SJCRH30 (cell line): ENCODE measurements around the gene GPR107. TPM values are rescaled to one million over a fixed set of nuclear protein-coding genes. Genes with fewer than 3 reads are reported as not detected.

Source experiments
- DNase-seq, 2 experiments: peaks; one replicate each; pipeline ENCODE4 v3.0.0-alpha.2; 2015 to 2020
- H3K27ac ChIP-seq: fragments of 250-450 bp; sonication (Bioruptor Pico); 2 replicates; pipeline ENCODE4 v1.5.1; 2020; ENCODE audit warnings: mild to moderate bottlenecking, moderate library complexity
- H3K27me3 ChIP-seq: fragments of 250-450 bp; sonication (Bioruptor Pico); 2 replicates; pipeline ENCODE4 v1.5.1; 2020; ENCODE audit warnings: mild to moderate bottlenecking, moderate library complexity
- H3K36me3 ChIP-seq: fragments of 250-450 bp; sonication (Bioruptor Pico); 2 replicates; pipeline ENCODE4 v1.5.1; 2020; ENCODE audit warnings: mild to moderate bottlenecking, moderate library complexity
- H3K4me1 ChIP-seq: fragments of 250-450 bp; sonication (Bioruptor Pico); 2 replicates; pipeline ENCODE4 v1.5.1; 2020; ENCODE audit warnings: mild to moderate bottlenecking, moderate library complexity
- H3K4me3 ChIP-seq: fragments of 250-450 bp; sonication (Bioruptor Pico); 2 replicates; pipeline ENCODE4 v1.5.1; 2020; ENCODE audit warnings: mild to moderate bottlenecking, moderate library complexity
- H3K9me3 ChIP-seq: fragments of 250-450 bp; sonication (Bioruptor Pico); replicated peaks from 2 replicates; pipeline ENCODE4 v1.5.1; 2020; ENCODE audit warnings: mild to moderate bottlenecking, moderate library complexity
- total RNA-seq: library from RNA; depleted of rRNA; stranded (reverse); fragments of >200 nt; shearing (Covaris generic); gene quantifications from 2 replicates; pipeline ENCODE4 v1.2.3, GENCODE V29; 2014

GPR107 gene
- total RNA-seq, 1 experiment from 2014 or later: 35.2 TPM

DNA sequence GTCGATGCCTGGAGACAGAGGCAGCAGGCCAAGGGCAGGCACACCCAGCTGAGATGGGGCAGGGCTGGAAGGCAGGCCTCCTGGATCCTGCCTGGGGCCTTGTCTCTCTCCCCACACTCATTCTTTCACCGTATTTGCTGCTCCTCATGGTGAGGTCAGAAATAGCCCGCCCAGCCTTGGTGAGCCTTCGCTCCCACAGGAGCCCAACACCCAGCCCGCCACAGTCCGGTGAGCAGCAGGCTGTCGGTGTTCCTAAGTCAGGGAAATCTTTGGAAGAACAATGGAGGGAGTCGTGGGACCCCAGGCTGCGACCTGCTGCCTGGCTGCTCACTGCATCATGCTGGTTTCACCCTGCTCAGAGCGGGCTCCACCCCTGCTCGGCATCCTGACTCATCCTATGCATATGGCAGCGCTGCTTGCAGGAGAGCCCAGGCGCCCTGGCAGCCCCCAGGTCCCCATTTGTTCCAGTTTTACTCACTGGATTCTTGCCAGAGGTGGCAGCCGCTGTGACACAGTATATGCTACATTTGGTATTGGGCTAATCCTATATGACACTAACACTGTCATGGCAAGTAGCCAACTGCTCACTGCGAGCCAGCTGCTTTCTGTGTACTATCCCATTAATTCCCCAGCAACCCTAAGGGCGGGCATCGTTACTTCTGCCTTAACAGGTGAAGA lies 65.3 kb downstream of the GPR107 start:
- Histone ChIP-seq H3K4me3 (peak overlapping the region; percentile 8; the same call in 1 of the 2 replicates), H3K4me1 (peaks cover 53% of the 10 kb centered on the region), H3K9me3 (no peaks in the 10 kb centered on the region), H3K27ac (peak overlapping the region; percentile 93), H3K36me3 (no peaks in the 10 kb centered on the region), H3K27me3 (no peaks in the 10 kb centered on the region)
- peak; percentile 100 for DNase-seq

DNA sequence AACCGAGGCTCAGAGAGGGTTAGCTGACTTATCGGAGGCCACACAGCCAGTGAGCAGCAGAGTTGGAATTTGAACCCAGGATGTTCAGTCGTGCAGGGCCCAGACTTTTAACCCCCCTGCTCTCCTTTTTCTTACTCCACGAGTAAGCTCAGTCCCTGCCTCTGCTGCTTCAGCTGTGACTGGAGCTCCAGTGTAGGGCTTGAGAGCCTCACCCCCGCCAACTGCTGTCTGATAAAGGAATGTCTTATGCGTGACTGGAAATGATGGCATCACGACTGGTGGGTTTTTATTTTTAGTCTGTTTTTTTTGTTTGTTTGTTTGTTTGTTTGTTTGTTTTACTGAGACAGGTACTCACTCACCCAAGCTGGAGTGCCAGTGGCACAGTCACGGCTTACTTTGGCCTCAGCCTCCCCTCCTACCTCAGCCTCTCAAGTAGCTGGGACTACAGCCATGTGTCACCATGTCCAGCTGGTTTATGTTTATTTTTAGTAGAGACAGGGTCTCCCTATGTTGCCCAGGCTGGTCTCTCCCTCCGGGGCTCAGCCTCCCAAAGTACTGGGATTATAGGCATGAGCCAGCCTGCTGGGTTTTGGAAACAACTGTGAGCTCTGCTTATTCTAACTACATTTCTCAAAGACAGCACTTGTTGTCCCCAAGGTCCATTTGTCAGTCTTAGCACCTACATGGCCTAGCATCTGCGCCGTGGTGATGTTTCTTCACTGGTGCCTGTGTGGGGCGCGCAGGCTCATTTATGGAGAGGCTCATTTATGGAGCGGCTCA lies 66.0 kb downstream of the GPR107 start:
- Histone ChIP-seq H3K27ac (peak overlapping the region; percentile 93), H3K4me1 (peaks cover 53% of the 10 kb centered on the region), H3K9me3 (no peaks in the 10 kb centered on the region), H3K27me3 (no peaks in the 10 kb centered on the region), H3K36me3 (no peaks in the 10 kb centered on the region), H3K4me3 (no peak overlapping the region)
- peak; percentile 73 to 87 for DNase-seq

DNA sequence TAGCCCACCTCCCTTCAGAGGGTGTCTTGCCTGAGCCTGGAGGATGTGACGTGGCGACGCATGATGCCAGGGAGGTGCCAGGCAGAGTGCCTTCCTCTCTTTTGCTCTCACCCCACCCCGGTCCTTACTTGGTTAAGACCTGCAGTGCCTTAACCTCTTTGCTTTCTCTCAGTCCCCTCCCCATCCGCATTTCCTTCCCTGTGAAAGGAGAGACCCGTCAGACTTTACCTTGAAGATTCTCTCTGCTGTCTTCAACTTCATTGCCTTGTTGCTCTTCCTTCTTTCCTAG lies 66.5 kb downstream of the GPR107 start:
- peak overlapping the region; percentile 93 for H3K27ac ChIP-seq

DNA sequence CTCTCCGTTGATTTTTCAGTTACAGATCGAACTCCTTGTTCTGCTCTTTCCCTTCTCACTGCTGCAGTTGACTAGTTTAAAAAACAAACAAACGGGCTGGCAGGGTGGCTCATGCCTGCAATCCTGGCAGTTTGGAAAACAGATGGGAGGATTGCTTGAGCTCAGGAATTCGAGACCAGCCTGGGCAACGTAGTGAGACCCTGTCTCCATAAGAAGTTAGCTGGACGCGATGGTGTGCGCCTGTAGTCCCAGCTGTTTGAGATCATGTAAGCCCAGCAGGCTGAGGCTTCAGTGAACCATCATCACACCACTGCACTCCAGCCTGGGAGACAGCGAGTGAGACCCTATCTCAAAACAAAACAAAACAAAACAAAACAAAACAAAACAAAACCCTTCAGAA lies 67.1 kb downstream of the GPR107 start:
- no peaks in the 10 kb centered on the region; the same call in 1 of the 2 replicates for H3K36me3 ChIP-seq
- H3K27me3 ChIP-seq: no peaks in the 10 kb centered on the region
- DNase-seq: no peak
- H3K4me1 ChIP-seq: peaks cover 53% of the 10 kb centered on the region
- no peak overlapping the region for H3K27ac ChIP-seq
- H3K4me3 ChIP-seq: no peak overlapping the region
- H3K9me3 ChIP-seq: no peaks in the 10 kb centered on the region

More for the DNA sequence above, 66.5 kb downstream of the GPR107 start:
- no peak for DNase-seq
- Histone ChIP-seq H3K36me3 (no peaks in the 10 kb centered on the region), H3K4me3 (no peak overlapping the region), H3K9me3 (no peaks in the 10 kb centered on the region), H3K27me3 (no peaks in the 10 kb centered on the region), H3K4me1 (peaks cover 53% of the 10 kb centered on the region)

DNA sequence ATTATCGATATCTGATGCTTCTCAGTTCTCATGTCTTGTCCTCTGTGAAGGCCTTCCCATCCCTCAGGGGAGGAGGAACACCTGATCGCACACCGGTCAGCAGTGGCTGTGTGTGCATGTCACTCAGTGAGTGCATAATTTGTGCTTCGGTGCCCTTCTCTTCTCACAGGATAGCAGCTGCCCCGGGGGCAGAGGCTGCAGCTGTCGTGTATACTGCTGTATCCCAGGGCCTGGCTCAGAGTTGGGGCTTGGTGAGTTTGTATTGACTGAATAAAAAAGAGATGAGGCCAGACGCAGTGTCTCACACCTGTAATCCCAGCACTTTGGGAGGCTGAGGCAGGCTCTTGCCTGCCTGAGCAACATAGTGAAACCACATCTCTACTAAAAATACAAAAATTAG lies 68.8 kb downstream of the GPR107 start:
- H3K27ac ChIP-seq: peak overlapping the region; percentile 26
- DNase-seq: peak; percentile 92 to 95

DNA sequence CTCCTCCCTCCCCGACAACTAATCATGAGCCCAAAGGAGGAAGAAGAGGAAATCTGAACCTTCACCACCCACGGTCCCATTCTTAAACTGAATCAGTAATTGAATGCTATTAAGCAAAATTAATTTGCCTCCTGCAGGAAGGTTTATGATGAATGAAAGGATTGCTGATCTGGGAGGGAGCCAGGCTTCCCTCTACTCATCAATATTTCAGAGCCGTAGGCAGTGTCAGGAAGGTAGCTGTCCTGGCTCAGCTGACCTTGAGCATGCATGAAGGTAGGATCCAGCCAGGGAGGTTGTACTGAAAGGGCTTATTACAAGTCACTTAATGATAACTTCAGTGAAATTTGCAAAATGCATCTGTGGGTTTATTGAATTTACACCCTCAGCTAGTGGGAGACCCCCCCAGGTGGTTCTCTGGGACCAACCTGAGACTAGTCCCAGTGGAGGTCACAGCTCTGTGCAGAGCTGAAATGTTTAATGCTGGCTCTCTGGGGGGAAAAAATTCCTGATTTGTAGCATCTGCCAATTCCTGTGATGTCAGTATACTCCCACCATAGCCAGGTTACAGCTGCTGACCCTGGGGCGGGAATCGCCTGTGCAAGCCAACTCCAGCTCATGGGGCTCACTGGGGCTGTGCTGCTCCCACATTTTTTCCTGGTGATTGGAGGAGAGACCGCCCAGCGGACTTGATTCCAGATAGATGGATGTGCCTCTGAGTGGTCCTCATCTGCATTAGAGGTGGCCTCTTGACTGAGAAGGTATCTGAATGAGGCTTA lies 70.6 kb downstream of the GPR107 start:
- H3K9me3 ChIP-seq: no peaks in the 10 kb centered on the region
- no peak overlapping the region for H3K4me3 ChIP-seq
- no peak overlapping the region for H3K27ac ChIP-seq
- H3K36me3 ChIP-seq: peaks cover 5% of the 10 kb centered on the region; the same call in 1 of the 2 replicates
- H3K4me1 ChIP-seq: peaks cover 49% of the 10 kb centered on the region
- no peaks in the 10 kb centered on the region for H3K27me3 ChIP-seq
- no peak for DNase-seq

More for the DNA sequence above, 68.8 kb downstream of the GPR107 start:
- Histone ChIP-seq H3K27me3 (no peaks in the 10 kb centered on the region), H3K36me3 (peaks cover 5% of the 10 kb centered on the region; the same call in 1 of the 2 replicates), H3K4me1 (peaks cover 46% of the 10 kb centered on the region), H3K4me3 (no peak overlapping the region), H3K9me3 (no peaks in the 10 kb centered on the region)

DNA sequence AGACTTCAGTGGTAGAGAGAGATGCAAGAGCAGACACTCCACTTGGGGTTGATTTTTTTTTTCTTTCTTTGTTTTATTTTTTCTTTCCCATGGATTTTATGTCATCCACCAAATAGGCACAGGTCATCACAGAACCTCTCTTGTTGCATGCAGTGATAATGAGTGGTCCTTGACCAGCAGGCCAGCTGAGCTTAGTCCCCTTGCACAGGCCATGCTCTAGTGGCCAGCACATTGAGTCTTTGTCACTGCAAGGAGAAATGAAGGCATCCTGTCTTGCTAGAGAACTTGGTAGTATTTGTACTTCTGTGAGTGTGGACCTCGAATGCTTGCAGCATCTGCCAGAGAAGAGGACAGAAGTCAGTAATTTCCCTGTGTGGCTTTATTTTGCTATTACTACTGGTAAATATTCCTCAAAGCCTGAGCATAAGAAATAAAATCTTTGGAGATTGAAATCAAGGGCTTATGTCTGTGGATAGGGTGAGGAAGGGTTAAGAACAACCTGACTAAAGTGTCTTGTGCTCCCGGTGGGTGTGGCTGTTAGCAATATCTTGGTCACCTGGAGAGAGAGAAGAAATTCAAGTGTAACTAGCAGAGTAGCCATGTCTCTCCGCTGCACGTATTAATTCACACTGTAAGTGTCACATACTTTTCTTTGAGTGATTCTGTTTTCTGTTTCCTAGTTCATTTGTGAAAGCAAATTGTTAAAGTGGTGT lies 73.2 kb downstream of the GPR107 start:
- Histone ChIP-seq H3K4me1 (peaks cover 45% of the 10 kb centered on the region), H3K27ac (no peak overlapping the region), H3K36me3 (peaks cover 11% of the 10 kb centered on the region), H3K9me3 (no peaks in the 10 kb centered on the region), H3K27me3 (no peaks in the 10 kb centered on the region), H3K4me3 (no peak overlapping the region)
- DNase-seq: no peak

DNA sequence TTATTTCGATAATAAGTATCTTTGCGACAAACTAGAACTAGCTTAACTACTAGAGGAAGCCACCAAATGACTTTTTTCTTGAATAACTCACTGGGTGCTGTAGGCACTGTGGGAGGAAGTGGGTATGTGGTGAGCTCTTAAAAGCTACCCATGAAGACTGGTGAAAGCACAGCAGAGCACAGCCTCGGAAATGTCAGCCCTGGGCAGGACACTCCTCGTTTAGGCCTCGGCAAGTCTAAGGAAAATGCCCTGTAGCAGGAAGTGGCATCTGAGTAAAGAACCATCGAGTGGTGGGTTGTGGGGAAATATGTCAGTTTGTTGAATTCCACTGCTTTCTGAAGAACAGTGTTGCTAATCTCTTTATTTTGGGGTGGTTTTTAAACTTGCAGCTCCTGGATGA lies 74.5 kb downstream of the GPR107 start:
- Histone ChIP-seq H3K9me3 (no peaks in the 10 kb centered on the region), H3K36me3 (peaks cover 11% of the 10 kb centered on the region), H3K4me1 (peaks cover 33% of the 10 kb centered on the region), H3K4me3 (no peak overlapping the region), H3K27me3 (no peaks in the 10 kb centered on the region), H3K27ac (peak overlapping the region; percentile 76)
- DNase-seq: no peak

DNA sequence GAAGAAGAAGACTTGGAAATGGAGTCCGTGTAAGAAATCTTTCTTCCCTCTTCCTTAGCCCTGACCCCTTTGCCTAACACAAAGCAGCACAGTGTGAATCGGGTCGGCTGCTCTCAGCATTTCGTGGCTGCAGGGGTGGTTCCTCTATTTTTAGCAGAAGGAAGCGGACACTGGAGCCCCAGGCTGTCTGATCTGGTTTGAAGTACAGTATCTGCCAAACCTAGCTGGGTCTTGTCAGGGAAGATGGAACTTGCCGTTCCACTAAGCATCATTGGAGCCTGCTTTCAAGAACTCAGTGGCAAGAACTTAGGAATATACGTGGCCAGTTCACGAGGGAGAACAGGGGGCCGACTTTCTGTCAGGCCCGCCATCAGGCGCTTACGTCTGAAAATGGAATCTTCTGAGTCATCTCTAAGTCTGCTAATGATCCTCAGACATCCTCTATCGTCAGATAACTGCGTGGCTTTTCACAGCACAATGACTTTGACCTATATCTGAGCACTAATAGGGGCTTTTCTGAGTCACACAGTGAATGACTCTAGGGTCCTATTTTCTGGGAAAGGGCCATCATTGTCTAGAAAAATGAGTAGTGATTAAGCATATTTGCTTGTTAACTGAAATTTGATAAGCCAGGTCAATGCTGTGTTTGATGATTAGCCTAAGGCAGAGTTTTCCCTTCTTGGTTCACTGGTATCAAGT lies 75.2 kb downstream of the GPR107 start:
- Histone ChIP-seq H3K4me3 (no peak overlapping the region), H3K4me1 (peaks cover 33% of the 10 kb centered on the region), H3K27ac (peak overlapping the region; percentile 76), H3K36me3 (peaks cover 11% of the 10 kb centered on the region), H3K9me3 (no peaks in the 10 kb centered on the region), H3K27me3 (no peaks in the 10 kb centered on the region)
- peak; percentile 63 to 76 for DNase-seq

DNA sequence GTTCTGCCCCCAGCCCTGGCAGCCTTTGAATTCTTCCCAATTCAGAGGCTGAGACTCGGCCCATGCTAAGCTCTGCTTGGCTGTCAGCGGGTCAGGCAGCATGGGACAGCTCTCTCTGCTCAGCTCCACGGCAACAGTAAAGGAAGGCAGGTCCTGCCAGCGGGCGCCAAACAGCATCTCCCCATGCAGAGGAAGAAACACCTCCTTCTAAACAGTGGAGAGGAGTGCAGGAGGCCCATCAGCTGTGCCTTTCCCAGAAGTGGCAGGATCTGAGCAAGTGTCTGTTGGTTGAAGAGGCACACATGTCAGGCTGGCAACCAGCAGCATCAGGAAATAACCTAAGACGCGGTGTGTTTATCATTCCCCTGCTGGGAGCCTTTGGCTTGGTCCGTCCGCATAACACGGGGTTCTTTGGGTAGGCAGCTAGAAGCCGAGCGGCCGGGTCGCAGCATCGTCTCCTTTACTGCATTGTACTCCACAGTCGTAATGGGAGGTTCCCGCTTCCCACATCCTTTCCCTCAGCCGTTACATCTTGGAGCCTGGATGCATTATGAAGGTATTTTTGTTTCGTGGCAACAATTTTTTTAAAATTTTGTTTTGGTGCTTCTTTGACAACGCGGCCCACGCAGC lies 75.8 kb downstream of the GPR107 start:
- Histone ChIP-seq H3K36me3 (peaks cover 11% of the 10 kb centered on the region), H3K4me3 (no peak overlapping the region)

DNA sequence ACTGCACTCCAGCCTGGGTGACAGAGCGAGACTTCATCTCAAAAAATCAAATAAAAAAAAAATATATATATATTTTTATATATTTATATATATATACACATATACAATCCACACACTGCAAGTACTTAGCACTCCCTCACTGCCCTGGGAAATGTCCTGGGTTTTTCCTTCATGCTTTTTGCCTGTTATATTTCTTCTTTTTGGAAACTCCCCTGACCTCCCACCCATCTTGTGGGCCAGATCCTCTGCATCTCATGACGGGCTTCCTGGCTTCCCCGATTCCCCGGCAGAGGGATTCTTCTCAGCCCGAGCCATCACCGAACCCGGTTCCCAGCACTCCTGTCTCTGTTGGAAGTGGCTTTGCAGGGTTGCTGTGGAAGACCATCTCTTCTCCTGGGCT lies 79.0 kb downstream of the GPR107 start:
- DNase-seq: no peak
- H3K27ac ChIP-seq: no peak overlapping the region
- H3K4me3 ChIP-seq: no peak overlapping the region
- peaks cover 28% of the 10 kb centered on the region for H3K4me1 ChIP-seq
- H3K36me3 ChIP-seq: peaks cover 6% of the 10 kb centered on the region
- H3K27me3 ChIP-seq: no peaks in the 10 kb centered on the region
- no peaks in the 10 kb centered on the region for H3K9me3 ChIP-seq

More for the DNA sequence above, 75.8 kb downstream of the GPR107 start:
- peak; percentile 48 to 68 for DNase-seq
- Histone ChIP-seq H3K4me1 (peaks cover 33% of the 10 kb centered on the region), H3K27ac (peak overlapping the region; percentile 76), H3K27me3 (no peaks in the 10 kb centered on the region), H3K9me3 (no peaks in the 10 kb centered on the region)

DNA sequence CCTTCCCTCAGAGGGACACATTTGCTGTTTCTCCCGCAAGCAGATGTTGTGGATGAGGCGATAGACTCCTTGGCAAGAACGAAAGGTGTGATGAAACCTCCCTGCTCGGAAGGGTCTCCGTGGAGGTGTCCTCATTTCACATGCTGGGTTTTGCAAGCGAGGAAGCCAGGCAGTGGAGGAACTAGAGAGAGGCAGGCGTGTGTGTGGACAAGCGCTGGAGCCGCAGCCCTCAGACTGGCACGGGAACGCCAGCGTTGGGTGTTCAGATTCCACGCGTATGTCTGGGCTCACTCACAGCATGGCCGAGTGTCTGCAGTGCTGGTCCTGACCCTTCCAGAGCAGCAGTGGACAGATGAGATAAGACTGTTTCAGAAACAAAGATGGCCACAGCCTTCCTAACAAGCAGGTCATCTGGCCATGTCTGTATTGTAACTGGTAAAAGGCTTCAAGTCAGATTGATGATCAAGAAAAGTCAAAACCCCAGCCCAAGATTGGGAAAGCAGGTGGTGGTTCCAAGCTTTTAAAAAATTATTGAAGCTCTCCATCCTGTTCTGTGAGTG lies 83.5 kb downstream of the GPR107 start:
- H3K27ac ChIP-seq: no peak overlapping the region
- no peak for DNase-seq

DNA sequence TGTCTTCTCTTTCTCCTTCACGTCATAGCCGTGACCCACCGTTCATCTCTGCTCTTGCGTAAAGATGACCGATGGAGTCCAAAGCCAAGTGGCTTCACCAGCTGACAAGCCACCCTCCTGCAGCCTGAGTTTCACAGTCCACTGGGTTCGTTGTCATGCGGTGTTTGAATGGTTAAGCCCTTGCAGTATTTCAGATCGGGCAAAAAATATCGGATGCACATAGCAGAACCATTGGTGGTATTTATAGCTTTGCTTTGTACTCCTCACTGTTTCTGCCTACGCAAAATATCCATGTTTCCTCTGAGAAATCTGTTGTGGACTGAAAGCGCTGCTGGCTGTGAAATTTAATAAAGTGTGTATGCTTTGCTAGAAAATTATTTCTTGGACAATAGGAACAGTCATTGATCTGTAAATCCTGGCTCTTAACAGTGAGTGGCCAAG lies 84.0 kb downstream of the GPR107 start:
- Histone ChIP-seq H3K36me3 (no peaks in the 10 kb centered on the region; the same call in 1 of the 2 replicates), H3K4me3 (no peak overlapping the region), H3K9me3 (no peaks in the 10 kb centered on the region), H3K27me3 (no peaks in the 10 kb centered on the region), H3K4me1 (peaks cover 14% of the 10 kb centered on the region), H3K27ac (no peak overlapping the region)
- no peak for DNase-seq

More for the DNA sequence above, 83.5 kb downstream of the GPR107 start:
- no peak overlapping the region for H3K4me3 ChIP-seq
- no peaks in the 10 kb centered on the region; the same call in 1 of the 2 replicates for H3K36me3 ChIP-seq
- no peaks in the 10 kb centered on the region for H3K9me3 ChIP-seq
- no peaks in the 10 kb centered on the region for H3K27me3 ChIP-seq
- peaks cover 12% of the 10 kb centered on the region for H3K4me1 ChIP-seq
